GM10847 (cell line): Measurements from ENCODE around the gene CTSF.

ENCODE experiments used
- POLR2A ChIP-seq: IDR thresholded peaks from 2 replicates; pipeline ENCODE4 v1.6.1; 2011; ENCODE audit not compliant: insufficient read length; ENCODE audit errors: extremely low read depth

CTSF gene

GRCh38 chr11:66563832-66564231, 4.6 kb downstream of the CTSF start:
- no peak for TF ChIP-seq POLR2A

GRCh38 chr11:66562907-66563583, 5.4 kb downstream of the CTSF start:
- TF ChIP-seq POLR2A, result no peak

- TF ChIP-seq POLR2A, result no peak
Observed at GRCh38 chr11:66562275-66562674, 6.1 kb downstream of the CTSF start.

GRCh38 chr11:66561975-66562248, 6.5 kb downstream of the CTSF start:
- no peak for TF ChIP-seq POLR2A

GRCh38 chr11:66561178-66561974, 7.0 kb downstream of the CTSF start:
- no peak for TF ChIP-seq POLR2A

- no peak for TF ChIP-seq POLR2A
Observed at GRCh38 chr11:66559866-66560676, 8.3 kb downstream of the CTSF start.

- no peak for TF ChIP-seq POLR2A
Observed at GRCh38 chr11:66559142-66559865, 9.1 kb downstream of the CTSF start.

GRCh38 chr11:66557733-66558326, 10.6 kb downstream of the CTSF start:
- no peak for TF ChIP-seq POLR2A

DNA sequence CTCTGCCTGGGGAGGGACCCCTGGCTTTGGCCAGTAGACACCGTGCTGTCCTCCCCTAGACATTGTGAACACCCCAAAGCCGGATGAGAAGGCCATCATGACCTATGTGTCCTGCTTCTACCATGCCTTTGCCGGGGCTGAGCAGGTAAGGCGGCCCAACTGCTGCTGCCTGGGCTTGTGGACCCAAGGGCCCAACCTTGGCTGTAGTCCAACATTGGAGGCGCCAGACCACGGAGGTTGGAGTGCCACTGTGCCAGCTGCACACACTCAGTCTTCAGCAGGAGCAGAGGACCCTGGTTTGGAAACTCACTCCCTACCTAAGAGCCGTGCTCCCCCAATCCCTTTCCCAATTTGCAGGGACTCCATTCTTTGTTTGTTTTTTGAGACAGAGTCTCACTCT, 12.3 kb downstream of the CTSF start:
- no peak for TF ChIP-seq POLR2A

DNA sequence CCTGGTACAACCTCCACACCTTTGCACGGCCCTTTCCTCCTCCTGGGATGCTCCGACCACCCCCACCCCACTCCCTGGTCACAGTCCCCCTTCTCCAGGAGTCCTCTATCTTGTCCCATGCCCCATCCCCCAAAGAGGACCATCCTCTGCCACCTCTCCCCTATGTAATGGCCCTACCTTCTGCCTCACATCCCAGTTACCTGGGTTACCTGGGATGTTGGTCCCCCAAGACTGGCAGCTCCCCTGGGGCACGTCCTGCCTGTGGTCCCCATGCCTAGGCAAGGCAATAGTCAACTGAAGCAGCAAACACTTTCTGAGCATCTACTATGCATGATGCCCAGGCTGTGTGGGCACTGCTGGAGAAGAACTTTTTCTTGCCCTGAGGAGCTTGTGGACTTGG, 13.0 kb downstream of the CTSF start:
- TF ChIP-seq POLR2A, result no peak

GRCh38 chr11:66554602-66555001, 13.8 kb downstream of the CTSF start:
- TF ChIP-seq POLR2A, result no peak

DNA sequence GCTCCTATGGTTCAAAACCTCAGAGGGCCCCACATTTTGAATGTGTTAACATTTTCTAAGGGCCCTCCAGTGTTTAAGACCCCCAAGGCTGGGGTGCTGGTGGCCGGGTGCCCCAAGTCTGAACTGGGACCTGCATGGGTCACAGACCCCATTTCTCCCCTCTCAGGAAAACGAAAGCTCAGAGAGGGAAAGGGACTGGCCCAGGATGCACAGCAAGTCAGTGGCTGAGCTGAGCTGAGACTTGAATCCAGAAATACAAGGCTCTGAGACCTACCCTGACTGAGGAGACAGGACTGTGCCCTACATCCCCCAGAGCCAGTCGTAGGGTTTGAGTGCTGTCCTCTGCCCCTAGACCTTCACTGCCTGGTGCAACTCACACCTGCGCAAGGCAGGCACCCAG, 17.5 kb downstream of the CTSF start:
- no peak for TF ChIP-seq POLR2A

GRCh38 chr11:66549696-66550095, 18.7 kb downstream of the CTSF start:
- no peak for TF ChIP-seq POLR2A

GRCh38 chr11:66548774-66549630, 19.4 kb downstream of the CTSF start:
- no peak for TF ChIP-seq POLR2A
